ENCODE data around the gene CXorf58. TPM values are rescaled to one million over a fixed set of nuclear protein-coding genes. Genes with fewer than 3 reads are reported as not detected.
"Not testable (repeated sequence)": the region's sequence is repeated elsewhere in the genome, so short reads cannot be mapped to it uniquely, and the experiment has no call there.

The CXorf58 gene
- total RNA-seq, 2 donors from 2014 or later, result 0.14 TPM; not detected in 1

DNA sequence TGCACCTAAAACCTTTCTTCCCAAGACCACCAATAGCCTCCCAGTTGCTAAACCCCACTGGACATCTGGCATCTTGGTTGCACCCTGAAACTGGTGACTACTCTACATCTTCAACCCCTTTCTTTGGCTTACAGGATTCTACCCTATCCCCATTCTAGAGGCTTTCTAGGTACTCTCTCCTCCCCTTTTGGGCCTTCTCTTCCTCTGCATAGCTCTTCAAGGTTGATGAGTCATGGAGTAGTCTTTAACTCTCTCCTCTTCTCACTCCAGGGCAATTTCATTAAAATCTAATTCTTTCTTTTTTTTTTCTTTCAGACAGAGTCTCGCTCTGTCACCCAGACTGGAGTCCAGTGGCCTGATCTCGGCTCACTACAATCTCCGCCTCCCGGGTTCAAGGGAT, 16.9 kb upstream of the CXorf58 start:
- Histone ChIP-seq H3K27ac (peak overlapping the region in 1 of 2 donors; percentile 75), H3K9me3 (no peaks in the 10 kb centered on the region), H3K4me3 (no peak overlapping the region), H3K27me3 (replicated peaks; ENCODE audit: insufficient read depth) (no peaks in the 10 kb centered on the region), H3K36me3 (no peaks in the 10 kb centered on the region), H3K4me1 (replicated peaks) (no peaks in the 10 kb centered on the region)
- 100% methylated on average over 4 of the region's 4 CpGs for WGBS
- DNase-seq (ENCODE audit: low spot score), result no peak
- TF ChIP-seq, protein P1, sequence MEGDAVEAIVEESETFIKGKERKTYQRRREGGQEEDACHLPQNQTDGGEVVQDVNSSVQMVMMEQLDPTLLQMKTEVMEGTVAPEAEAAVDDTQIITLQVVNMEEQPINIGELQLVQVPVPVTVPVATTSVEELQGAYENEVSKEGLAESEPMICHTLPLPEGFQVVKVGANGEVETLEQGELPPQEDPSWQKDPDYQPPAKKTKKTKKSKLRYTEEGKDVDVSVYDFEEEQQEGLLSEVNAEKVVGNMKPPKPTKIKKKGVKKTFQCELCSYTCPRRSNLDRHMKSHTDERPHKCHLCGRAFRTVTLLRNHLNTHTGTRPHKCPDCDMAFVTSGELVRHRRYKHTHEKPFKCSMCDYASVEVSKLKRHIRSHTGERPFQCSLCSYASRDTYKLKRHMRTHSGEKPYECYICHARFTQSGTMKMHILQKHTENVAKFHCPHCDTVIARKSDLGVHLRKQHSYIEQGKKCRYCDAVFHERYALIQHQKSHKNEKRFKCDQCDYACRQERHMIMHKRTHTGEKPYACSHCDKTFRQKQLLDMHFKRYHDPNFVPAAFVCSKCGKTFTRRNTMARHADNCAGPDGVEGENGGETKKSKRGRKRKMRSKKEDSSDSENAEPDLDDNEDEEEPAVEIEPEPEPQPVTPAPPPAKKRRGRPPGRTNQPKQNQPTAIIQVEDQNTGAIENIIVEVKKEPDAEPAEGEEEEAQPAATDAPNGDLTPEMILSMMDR (IDR thresholded peaks at IDR 0.05), result no peak
- TF ChIP-seq POLR2A (IDR thresholded peaks at IDR 0.05) (no peak), POLR2AphosphoS5 (IDR thresholded peaks at IDR 0.05) (no peak)
- intact Hi-C loops (cut with DNase I), result no loop called here

DNA sequence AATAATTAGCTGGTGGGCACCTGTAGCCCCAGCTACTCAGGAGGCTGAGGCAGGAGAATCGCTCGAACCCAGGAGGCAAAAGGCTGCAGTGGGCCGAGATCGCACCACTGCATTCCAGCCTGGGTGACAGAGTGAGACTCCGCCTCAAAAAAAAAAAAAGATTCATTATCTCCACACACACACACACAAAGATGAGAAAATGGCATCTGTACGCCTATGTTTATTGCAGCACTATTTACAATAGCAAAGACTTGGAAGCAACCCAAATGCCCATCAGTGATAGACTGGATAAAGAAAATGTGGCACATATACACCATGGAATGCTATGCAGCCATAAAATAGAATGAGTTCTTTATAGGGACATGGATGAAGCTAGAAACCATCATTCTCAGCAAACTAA, 12.8 kb upstream of the CXorf58 start:
- H3K4me1 ChIP-seq (replicated peaks); H3K27me3 ChIP-seq (replicated peaks; ENCODE audit: insufficient read depth); H3K4me3 ChIP-seq; DNase-seq (ENCODE audit: low spot score); H3K36me3 ChIP-seq; H3K27ac ChIP-seq; intact Hi-C loops (cut with DNase I); H3K9me3 ChIP-seq: not testable (repeated sequence)
- 89% methylated on average over 6 of the region's 6 CpGs for WGBS

DNA sequence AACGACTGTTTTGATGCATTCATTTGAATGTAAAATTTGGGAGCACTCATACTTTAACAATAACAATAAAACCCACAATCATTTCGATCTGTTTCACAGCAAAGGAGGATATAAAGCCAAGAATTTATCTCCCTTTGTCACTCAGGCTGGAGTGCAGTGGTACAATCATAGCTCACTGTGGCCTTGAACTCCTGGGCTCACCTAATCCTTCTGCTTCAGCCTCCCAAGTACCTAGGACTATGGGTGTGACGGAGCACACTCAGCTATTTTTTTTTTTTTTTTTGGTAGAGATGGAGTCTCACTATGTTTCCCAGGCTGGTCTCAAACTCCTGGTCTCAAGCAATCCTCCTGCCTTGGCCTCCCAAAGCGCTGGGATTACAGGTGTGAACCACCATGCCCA, 11.3 kb upstream of the CXorf58 start:
- H3K27me3 ChIP-seq (replicated peaks; ENCODE audit: insufficient read depth); intact Hi-C loops (cut with DNase I); H3K36me3 ChIP-seq; H3K27ac ChIP-seq; H3K9me3 ChIP-seq; H3K4me1 ChIP-seq (replicated peaks); H3K4me3 ChIP-seq; DNase-seq (ENCODE audit: low spot score): not testable (repeated sequence)
- WGBS, result 69% methylated on average over 4 of the region's 4 CpGs

DNA sequence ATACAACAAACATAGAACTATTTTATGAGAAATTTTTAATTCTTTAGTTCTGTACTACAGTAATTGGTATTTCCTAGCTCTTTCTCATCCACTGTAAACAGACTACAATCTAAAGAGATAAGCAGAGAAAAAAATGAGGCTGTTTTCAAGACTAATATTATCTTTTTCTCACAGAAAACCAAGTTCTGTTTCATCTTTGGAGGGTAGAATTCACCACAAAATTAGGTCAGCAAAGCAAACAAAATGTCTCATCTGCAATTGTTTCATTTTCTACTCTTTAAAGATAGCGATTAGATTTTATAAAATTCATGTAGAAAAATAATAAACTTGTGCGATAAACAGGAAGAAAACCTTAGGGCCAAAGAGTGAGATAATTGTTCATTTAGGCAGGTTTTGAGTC, 10.8 kb upstream of the CXorf58 start:
- Histone ChIP-seq H3K36me3 (no peaks in the 10 kb centered on the region), H3K27me3 (replicated peaks; ENCODE audit: insufficient read depth) (no peaks in the 10 kb centered on the region), H3K4me3 (no peak overlapping the region), H3K27ac (no peak overlapping the region), H3K4me1 (replicated peaks) (no peaks in the 10 kb centered on the region), H3K9me3 (no peaks in the 10 kb centered on the region)
- 31% methylated on average over 2 of the region's 2 CpGs for WGBS
- no peak for DNase-seq (ENCODE audit: low spot score)
- intact Hi-C loops (cut with DNase I), result no loop called here
- TF ChIP-seq POLR2A (IDR thresholded peaks at IDR 0.05) (no peak), POLR2AphosphoS5 (IDR thresholded peaks at IDR 0.05) (no peak)
- TF ChIP-seq, protein P1 (IDR thresholded peaks at IDR 0.05), result no peak

DNA sequence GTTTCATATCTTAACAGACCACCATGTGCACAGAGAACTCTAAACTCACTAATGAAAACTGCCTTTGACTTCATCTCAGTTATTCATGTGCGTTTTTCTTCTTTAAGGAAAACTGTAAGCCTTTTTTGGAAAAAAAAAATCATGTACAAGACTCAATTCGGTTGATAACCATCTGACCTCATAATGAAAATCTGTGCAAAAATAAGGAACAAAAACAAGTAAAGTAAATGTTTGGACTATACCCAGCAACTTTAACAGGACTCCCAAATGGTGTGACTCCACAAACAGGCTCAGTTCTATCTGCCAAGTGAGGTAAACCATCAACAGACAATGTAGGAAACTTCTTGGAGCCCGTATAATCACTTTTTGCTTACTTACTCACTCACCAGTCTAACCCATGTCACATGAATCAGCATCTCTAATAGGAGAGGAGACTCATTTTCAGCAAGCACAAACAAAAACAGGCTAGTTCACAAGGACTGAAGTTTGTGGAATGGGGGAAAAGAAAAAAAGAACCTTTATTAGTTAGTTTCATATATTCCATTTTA, 9.3 kb upstream of the CXorf58 start:
- Histone ChIP-seq H3K9me3 (no peaks in the 10 kb centered on the region), H3K27ac (no peak overlapping the region), H3K36me3 (no peaks in the 10 kb centered on the region), H3K4me1 (replicated peaks) (no peaks in the 10 kb centered on the region), H3K27me3 (replicated peaks; ENCODE audit: insufficient read depth) (no peaks in the 10 kb centered on the region), H3K4me3 (no peak overlapping the region)
- 45% methylated on average over 3 of the region's 3 CpGs for WGBS
- no peak for DNase-seq (ENCODE audit: low spot score)
- intact Hi-C loops (cut with DNase I), result no loop called here
- TF ChIP-seq, protein P1 (IDR thresholded peaks at IDR 0.05), result no peak
- TF ChIP-seq POLR2A (IDR thresholded peaks at IDR 0.05) (no peak), POLR2AphosphoS5 (IDR thresholded peaks at IDR 0.05) (no peak)

DNA sequence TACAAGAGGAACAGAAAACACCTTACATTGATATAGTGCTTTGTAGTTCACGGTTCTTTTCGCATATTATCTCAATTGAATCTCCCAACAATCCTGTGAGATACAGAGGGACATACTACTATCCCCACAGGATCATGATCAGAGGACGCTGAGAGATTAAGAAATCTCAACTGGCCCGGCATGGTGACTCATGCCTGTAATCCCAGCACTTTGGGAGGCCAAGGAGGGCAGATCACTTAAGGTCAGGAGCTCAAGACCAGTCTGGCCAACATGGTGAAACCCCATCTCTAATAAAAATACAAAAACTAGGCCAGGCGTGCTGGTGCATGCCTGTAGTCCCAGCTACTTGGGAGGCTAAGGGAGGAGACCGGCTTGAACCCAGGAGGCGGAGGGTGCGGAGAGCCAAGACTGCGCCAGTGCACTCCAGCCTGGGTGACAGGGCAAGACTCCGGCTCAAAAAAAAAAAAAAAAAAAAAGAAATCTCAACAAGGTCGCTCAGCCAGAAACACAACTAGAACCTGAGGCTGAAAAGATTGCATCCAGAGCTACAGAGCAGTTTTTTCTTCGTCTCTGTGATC, 7.5 kb upstream of the CXorf58 start:
- 74% methylated on average over 12 of the region's 12 CpGs for WGBS
- Histone ChIP-seq H3K4me1 (replicated peaks) (no peaks in the 10 kb centered on the region), H3K36me3 (no peaks in the 10 kb centered on the region), H3K9me3 (no peaks in the 10 kb centered on the region), H3K27ac (peak overlapping the region in 1 of 2 donors; percentile 67), H3K4me3 (no peak overlapping the region), H3K27me3 (replicated peaks; ENCODE audit: insufficient read depth) (no peaks in the 10 kb centered on the region)
- no peak for TF ChIP-seq POLR2AphosphoS5 (IDR thresholded peaks at IDR 0.05)
- no peak for TF ChIP-seq POLR2A (IDR thresholded peaks at IDR 0.05)
- TF ChIP-seq, protein P1 (IDR thresholded peaks at IDR 0.05), result no peak
- intact Hi-C loops (cut with DNase I), result loop anchor here (5.0 to 10.0 kb wide), 4 partner anchors 124 to 244 kb away; partner anchors contain the start of genes EIF2S3, KLHL15 and ZFX
- DNase-seq (ENCODE audit: low spot score), result no peak
